Keratinocyte (primary cell): Measurements from ENCODE around the gene NANOS3.

Experiments used
- EZH2 ChIP-seq: IDR thresholded peaks from one replicate; pipeline ENCODE4 v1.6.1; 2012; ENCODE audit warnings: inconsistent platforms, mild to moderate bottlenecking, low read length, moderate library complexity
- TF ChIP-seq, protein P1 (sequence below), 3 experiments: IDR thresholded peaks in 1 of 3; conservative IDR thresholded peaks in 1 of 3; optimal IDR thresholded peaks in 1 of 3; 2 replicates in 2 of 3; 3 replicates in 1 of 3; pipeline versions ENCODE3 to v1.5.1; 2011; ENCODE audit warnings: low read length in 3 of 3, mild to moderate bottlenecking in 3 of 3, moderate library complexity in 2 of 3, control low read depth in 1 of 3, inconsistent platforms in 1 of 3; ENCODE audit not compliant: insufficient read depth in 2 of 3; ENCODE audit errors: extremely low read depth in 1 of 3

DNA sequence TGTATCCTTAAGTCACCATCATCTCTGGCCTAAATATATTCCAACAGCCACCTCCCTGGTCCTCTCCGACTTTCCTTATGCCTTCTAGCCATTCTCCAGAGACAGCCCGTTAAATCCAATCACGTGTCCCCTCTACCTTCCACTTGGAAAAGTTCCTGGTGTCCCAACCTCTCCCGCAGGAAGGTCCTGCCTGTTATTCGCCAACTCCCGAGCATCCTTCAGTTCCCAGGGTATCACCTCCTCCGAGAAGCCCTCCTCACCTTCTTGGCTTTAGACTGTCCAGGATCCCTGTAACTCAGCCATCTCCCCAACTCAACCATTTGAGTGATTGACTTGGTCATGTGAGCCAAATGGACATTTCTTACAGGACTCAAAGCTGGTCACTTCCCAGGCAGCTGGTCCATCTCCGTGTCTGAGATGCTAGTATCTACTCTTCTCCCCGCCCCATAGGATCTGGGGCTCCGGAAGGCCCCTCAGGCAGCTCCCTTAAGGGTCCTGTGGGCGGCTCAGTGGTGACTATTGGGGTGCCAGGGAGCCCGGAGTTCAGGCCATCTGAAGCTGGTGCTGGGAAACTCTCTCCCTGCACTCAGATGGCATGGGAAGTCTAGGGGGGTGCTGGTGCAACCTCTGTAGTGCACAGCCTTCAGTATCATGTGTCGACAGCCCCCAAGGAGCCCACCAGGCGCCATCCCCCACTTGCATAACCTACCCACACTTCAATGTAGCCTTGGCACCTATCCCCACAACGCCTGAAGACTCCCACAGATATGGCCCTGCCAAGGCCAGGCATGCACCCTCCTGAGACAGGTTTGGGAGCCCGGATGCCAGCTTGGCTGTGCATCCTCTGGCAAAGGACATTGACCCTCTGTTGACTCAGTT lies 27.9 kb upstream of the NANOS3 start:
- TF ChIP-seq, protein P1, sequence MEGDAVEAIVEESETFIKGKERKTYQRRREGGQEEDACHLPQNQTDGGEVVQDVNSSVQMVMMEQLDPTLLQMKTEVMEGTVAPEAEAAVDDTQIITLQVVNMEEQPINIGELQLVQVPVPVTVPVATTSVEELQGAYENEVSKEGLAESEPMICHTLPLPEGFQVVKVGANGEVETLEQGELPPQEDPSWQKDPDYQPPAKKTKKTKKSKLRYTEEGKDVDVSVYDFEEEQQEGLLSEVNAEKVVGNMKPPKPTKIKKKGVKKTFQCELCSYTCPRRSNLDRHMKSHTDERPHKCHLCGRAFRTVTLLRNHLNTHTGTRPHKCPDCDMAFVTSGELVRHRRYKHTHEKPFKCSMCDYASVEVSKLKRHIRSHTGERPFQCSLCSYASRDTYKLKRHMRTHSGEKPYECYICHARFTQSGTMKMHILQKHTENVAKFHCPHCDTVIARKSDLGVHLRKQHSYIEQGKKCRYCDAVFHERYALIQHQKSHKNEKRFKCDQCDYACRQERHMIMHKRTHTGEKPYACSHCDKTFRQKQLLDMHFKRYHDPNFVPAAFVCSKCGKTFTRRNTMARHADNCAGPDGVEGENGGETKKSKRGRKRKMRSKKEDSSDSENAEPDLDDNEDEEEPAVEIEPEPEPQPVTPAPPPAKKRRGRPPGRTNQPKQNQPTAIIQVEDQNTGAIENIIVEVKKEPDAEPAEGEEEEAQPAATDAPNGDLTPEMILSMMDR (optimal IDR thresholded peaks at IDR 0.05 in 1 of 3, IDR thresholded peaks at IDR 0.05 in 1 of 3, conservative IDR thresholded peaks at IDR 0.05 in 1 of 3; ENCODE audit: extremely low read depth in 1 of 3, insufficient read depth in 2 of 3, low read length in 3 of 3), result no peak
- TF ChIP-seq EZH2, result no peak
